K562 (cell line): Measurements from ENCODE around the gene KLK1. TPM values are rescaled to one million over a fixed set of nuclear protein-coding genes. Genes with fewer than 3 reads are reported as not detected.

Experiments
- ARID3B ChIP-seq: fragments of 250-450 bp; sonication (Bioruptor Pico); IDR thresholded peaks from 2 replicates; pipeline ENCODE4 v1.4.0; 2020; ENCODE audit warnings: borderline replicate concordance
- HBP1 ChIP-seq: fragments of 450-650 bp; formaldehyde crosslinking; IDR thresholded peaks from 2 replicates; pipeline ENCODE4 v1.4.0; 2022; ENCODE audit warnings: missing genetic modification characterization
- HNRNPL ChIP-seq: fragments of 200-400 bp; formaldehyde crosslinking; IDR thresholded peaks from 2 replicates; pipeline ENCODE4 v1.6.1; 2017; ENCODE audit warnings: low read depth, mild to moderate bottlenecking, low read length
- KLF10 ChIP-seq: fragments of 250-450 bp; sonication (Bioruptor Pico); IDR thresholded peaks from 2 replicates; pipeline ENCODE4 v1.6.1; 2021; ENCODE audit warnings: matching md5 sums
- NFE2 ChIP-seq: IDR thresholded peaks from 2 replicates; pipeline ENCODE4 v1.6.1; 2014; ENCODE audit warnings: antibody characterized with exemption, low read depth
- SAFB ChIP-seq: fragments of 200-400 bp; formaldehyde crosslinking; IDR thresholded peaks from 2 replicates; pipeline ENCODE4 v1.6.1; 2017; ENCODE audit warnings: low read depth, low read length, borderline replicate concordance
- TAF15 ChIP-seq: fragments of 200-400 bp; formaldehyde crosslinking; IDR thresholded peaks from 2 replicates; pipeline ENCODE4 v1.6.1; 2017; ENCODE audit warnings: mild to moderate bottlenecking, low read depth, low read length, moderate library complexity
- TGIF2 ChIP-seq: sonication (generic); formaldehyde crosslinking; IDR thresholded peaks from 2 replicates; pipeline ENCODE4 v1.8.1; 2022; ENCODE audit warnings: mild to moderate bottlenecking, missing genetic modification reagents, moderate library complexity
- TRIM25 ChIP-seq: fragments of 450-650 bp; IDR thresholded peaks from 2 replicates; pipeline ENCODE4 v1.7.0; 2016; ENCODE audit warnings: borderline replicate concordance
- ZBTB26 ChIP-seq: fragments of 450-650 bp; formaldehyde crosslinking; IDR thresholded peaks from 2 replicates; pipeline ENCODE4 v1.4.0; 2022; ENCODE audit warnings: missing genetic modification characterization
- ZMIZ1 ChIP-seq, 2 experiments: fragments of 150-350 bp in 1 of 2; IDR thresholded peaks; 2 replicates each; pipeline ENCODE4 v1.6.1; 2012 to 2016; ENCODE audit warnings: low read depth in 2 of 2, low read length in 2 of 2, mild to moderate bottlenecking in 1 of 2, moderate library complexity in 1 of 2
- ZNF518B ChIP-seq: fragments of 250-450 bp; sonication (Bioruptor Pico); IDR thresholded peaks from 2 replicates; pipeline ENCODE4 v1.5.0; 2021; ENCODE audit warnings: mild to moderate bottlenecking, moderate library complexity
- polyA plus RNA-seq, 8 experiments: library from polyadenylated mRNA; depleted of rRNA in 4 of 8; stranded (reverse) in 5 of 8; unstranded in 3 of 8; fragments of >200 nt; fragmentation: Nextera tagmentation in 2 of 8; fragmentation: Illumina TruSeq in 1 of 8; extraction: Ambion mirVana in 2 of 8; extraction: Trizol in 1 of 8; gene quantifications; 2 replicates each; pipeline versions ENCODE4 v1.2.1 to v1.2.3, GENCODE V29; 2011 to 2014; ENCODE audit warnings: inconsistent platforms in 1 of 8, missing spikeins in 1 of 8
- total RNA-seq, 7 experiments: library from RNA; depleted of rRNA in 6 of 7; stranded (reverse); fragments of >200 nt in 6 of 7; fragmentation: Illumina TruSeq in 2 of 7; extraction: Trizol in 2 of 7; gene quantifications; 2 replicates each; pipeline versions ENCODE4 v1.2.1 to v1.2.3, GENCODE V29; 2011 to 2021; ENCODE audit warnings: low replicate concordance in 1 of 7

The KLK1 gene
- total and polyA plus RNA-seq, 9 of the 15 experiments (the other 6 are each of a cell fraction or from before 2014, with no cell fraction given) = 0.87 to 15.4 (median 9.1) TPM

GRCh38 chr19:50794876-50795663 is 28.5 kb downstream of the KLK1 start (continued):
- TF ChIP-seq ARID3B (no peak), SAFB (no peak), HNRNPL (0 out of 2 replicates have a peak, but pooled peaks have one; percentile 56), KLF10 (no peak), TRIM25 (no peak), ZMIZ1 (IDR thresholded peaks at IDR 0.05; ENCODE audit: low read depth in 2 of 2, low read length in 2 of 2) (no peak), ZNF518B (CRISPR knock-in tag) (0 out of 2 replicates have a peak, but pooled peaks have one; percentile 53), NFE2 (no peak), TGIF2 (CRISPR knock-in tag) (no peak), HBP1 (CRISPR knock-in tag) (no peak), TAF15 (no peak), ZBTB26 (CRISPR knock-in tag) (peak; percentile 37; the same call in 1 of the 2 replicates)
